SU-DHL-6 (cell line): ENCODE measurements around the gene JAK1.

Experiments
- EZH2phosphoT487 ChIP-seq: fragments of 200-600 bp; sonication (generic), shearing (Covaris generic); conservative IDR thresholded peaks from 2 replicates; pipeline ENCODE4 v1.6.1; 2018; ENCODE audit warnings: mild to moderate bottlenecking, antibody characterized with exemption, low read length, moderate library complexity, mixed read lengths
- TF ChIP-seq, protein P1 (sequence below): fragments of 200-600 bp; sonication (generic); IDR thresholded peaks from one replicate; pipeline ENCODE4 v1.5.1; 2017; ENCODE audit warnings: antibody characterized with exemption, mild to moderate bottlenecking, low read length, moderate library complexity; ENCODE audit not compliant: insufficient read depth, poor library complexity, severe bottlenecking

DNA sequence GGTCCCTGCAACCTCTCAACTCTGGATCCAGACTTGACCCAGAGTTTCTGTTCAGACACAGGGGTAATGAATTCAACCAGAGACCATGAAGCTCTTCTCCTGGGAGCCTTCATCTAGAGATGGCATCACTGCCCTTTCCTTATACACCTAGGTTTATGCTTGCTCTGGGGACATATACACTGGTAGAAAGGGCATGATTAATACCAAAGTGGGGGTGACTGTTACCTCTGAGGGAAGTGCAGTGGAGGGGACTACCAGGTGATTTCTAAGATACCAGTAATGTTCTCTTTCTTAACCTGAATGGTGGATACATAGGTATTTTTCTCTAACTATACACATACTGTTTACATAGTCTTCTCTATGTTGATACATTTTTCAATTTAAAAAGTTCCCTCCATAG is 48.4 kb downstream of the JAK1 start:
- TF ChIP-seq, protein P1, sequence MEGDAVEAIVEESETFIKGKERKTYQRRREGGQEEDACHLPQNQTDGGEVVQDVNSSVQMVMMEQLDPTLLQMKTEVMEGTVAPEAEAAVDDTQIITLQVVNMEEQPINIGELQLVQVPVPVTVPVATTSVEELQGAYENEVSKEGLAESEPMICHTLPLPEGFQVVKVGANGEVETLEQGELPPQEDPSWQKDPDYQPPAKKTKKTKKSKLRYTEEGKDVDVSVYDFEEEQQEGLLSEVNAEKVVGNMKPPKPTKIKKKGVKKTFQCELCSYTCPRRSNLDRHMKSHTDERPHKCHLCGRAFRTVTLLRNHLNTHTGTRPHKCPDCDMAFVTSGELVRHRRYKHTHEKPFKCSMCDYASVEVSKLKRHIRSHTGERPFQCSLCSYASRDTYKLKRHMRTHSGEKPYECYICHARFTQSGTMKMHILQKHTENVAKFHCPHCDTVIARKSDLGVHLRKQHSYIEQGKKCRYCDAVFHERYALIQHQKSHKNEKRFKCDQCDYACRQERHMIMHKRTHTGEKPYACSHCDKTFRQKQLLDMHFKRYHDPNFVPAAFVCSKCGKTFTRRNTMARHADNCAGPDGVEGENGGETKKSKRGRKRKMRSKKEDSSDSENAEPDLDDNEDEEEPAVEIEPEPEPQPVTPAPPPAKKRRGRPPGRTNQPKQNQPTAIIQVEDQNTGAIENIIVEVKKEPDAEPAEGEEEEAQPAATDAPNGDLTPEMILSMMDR = no peak
- TF ChIP-seq EZH2phosphoT487 = no peak
